NB4 (cell line): ENCODE data around the gene UVRAG.

Experiments used
- DNase-seq: peaks from one replicate; pipeline ENCODE4 v3.0.0; 2010; ENCODE audit warnings: low read depth
- H3K4me3 ChIP-seq: one replicate; pipeline ENCODE4 v1.5.1; 2011; ENCODE audit warnings: mild to moderate bottlenecking, low read depth, low read length, moderate library complexity
- CTCF ChIP-seq: IDR thresholded peaks from one replicate; pipeline ENCODE4 v1.5.1; 2012; ENCODE audit warnings: low read depth, low read length
- MAX ChIP-seq: IDR thresholded peaks from 2 replicates; pipeline ENCODE4 v1.6.1; 2011; ENCODE audit warnings: low read depth, low read length
- MYC ChIP-seq: IDR thresholded peaks from 2 replicates; pipeline ENCODE4 v1.6.1; 2011; ENCODE audit warnings: low read depth, low read length
- POLR2A ChIP-seq: IDR thresholded peaks from 2 replicates; pipeline ENCODE4 v1.6.1; 2011; ENCODE audit warnings: mild to moderate bottlenecking; ENCODE audit not compliant: insufficient read length; ENCODE audit errors: extremely low read depth

Gene UVRAG

GRCh38 chr11:75899806-75900205 lies 84.8 kb downstream of the UVRAG start:
- TF ChIP-seq POLR2A (no peak), MYC (no peak), CTCF (no peak), MAX (no peak)
- H3K4me3 ChIP-seq = no peak overlapping the region
- DNase-seq = no peak

- no peak for DNase-seq
- H3K4me3 ChIP-seq = no peak overlapping the region
- TF ChIP-seq CTCF = no peak
- no peak for TF ChIP-seq MYC
- no peak for TF ChIP-seq POLR2A
- TF ChIP-seq MAX = no peak
Observed at GRCh38 chr11:75900848-75901247, 85.8 kb downstream of the UVRAG start.

GRCh38 chr11:75902631-75903030 lies 87.6 kb downstream of the UVRAG start:
- no peak overlapping the region for H3K4me3 ChIP-seq
- DNase-seq = no peak
- TF ChIP-seq MAX (no peak), POLR2A (no peak), CTCF (no peak), MYC (no peak)

GRCh38 chr11:75903276-75903675 lies 88.3 kb downstream of the UVRAG start:
- H3K4me3 ChIP-seq = no peak overlapping the region
- TF ChIP-seq CTCF (no peak), POLR2A (no peak), MYC (no peak), MAX (no peak)
- no peak for DNase-seq

GRCh38 chr11:75905434-75905833 lies 90.4 kb downstream of the UVRAG start:
- no peak for TF ChIP-seq CTCF
- TF ChIP-seq MYC = no peak
- no peak for TF ChIP-seq POLR2A
- no peak for TF ChIP-seq MAX
- no peak overlapping the region for H3K4me3 ChIP-seq
- DNase-seq = no peak

GRCh38 chr11:75907906-75908527 lies 93.0 kb downstream of the UVRAG start:
- TF ChIP-seq POLR2A (no peak), MYC (no peak), MAX (no peak), CTCF (no peak)
- DNase-seq = no peak
- H3K4me3 ChIP-seq = no peak overlapping the region
